Measurements from ENCODE around the gene UQCR11.
A peak's percentile ranks its signal among the peaks of the same experiment; 100 is the strongest.

The UQCR11 gene

GRCh38 chr19:1613808-1614570 is 8.7 kb upstream of the UQCR11 start:
- no peak for DNase-seq

GRCh38 chr19:1613146-1613545 is 7.9 kb upstream of the UQCR11 start:
- no peak for DNase-seq

- no peak for DNase-seq
Observed at GRCh38 chr19:1612114-1613086, 7.1 kb upstream of the UQCR11 start.

DNA sequence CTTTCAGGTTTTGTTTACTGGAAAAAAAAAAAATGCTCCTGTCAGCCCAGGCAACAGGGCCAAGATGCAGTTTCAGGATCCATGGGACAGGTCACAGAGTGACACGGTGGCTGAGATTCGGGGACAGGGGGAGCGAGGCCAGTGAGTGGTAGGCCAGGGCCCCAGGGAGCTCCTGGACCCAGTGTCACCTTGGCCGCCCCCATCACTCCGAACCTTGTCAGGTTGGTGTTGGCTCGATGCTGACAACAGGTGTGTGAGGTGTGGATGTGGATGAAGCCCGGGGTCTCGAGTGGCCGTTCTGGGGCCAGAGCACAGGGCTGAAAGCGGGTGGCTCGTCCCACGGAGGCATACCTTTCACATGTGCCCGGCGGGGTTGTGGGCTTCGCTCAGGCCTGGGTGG is 6.1 kb upstream of the UQCR11 start:
- DNase-seq: no peak

- no peak for DNase-seq
Observed at GRCh38 chr19:1610579-1610978, 5.3 kb upstream of the UQCR11 start.

DNA sequence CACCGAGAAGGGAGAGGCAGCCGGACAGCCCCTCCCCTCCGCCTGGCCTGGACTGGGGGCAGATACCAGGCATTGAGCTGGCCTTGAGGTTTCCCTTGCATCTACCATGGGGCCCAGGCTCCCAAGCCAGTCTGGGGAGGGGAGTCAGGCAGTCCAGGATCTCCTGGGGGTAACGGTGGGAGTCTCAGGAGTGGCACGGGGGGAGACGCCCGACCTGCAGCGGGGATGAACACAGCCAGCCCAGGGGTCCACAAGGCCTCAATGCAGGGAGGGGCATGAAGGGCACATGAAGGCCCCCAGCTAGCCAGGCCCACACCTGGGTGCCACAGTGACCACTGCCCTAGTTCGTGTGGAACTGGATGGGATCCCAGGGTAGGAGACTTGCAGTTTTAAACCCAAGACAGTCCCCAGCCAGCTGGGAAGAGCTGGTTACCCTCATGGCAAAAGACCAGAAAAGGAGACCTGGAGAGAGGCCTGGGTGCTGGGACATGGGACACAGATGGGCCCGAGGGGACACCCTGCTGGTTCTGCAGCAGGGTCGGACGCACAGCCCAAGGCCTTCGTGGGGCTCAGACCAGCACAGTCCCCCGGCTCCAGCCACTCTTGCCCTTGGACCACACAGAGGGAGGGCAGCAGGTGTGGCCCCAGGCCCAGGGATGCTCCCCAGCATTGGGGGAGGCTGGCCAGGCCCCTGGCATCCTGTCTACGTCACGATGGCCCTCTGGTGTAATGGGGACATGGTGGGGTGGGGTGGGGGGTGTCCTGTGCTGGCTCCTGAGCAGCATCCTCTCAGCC is 4.6 kb upstream of the UQCR11 start:
- DNase-seq: no peak

DNA sequence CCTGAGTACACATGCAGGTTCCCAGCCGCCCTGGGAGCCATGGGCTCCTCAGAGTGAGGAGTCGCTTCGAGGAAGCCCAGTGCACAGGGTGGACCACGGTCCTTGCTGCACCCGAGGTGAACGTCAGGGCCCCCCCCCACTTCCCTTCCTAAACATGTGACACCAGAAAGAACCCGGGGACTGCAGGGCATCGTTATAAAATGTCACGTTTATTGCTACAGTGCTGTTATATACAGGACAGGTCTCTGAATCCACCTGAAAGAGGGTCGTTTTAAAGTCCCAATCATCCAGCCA is 3.8 kb upstream of the UQCR11 start:
- DNase-seq: peak; percentile 26 to 53

- peak in 1 of 2 experiments; percentile 22 for DNase-seq
Observed at GRCh38 chr19:1608359-1609102, 3.3 kb upstream of the UQCR11 start.

DNA sequence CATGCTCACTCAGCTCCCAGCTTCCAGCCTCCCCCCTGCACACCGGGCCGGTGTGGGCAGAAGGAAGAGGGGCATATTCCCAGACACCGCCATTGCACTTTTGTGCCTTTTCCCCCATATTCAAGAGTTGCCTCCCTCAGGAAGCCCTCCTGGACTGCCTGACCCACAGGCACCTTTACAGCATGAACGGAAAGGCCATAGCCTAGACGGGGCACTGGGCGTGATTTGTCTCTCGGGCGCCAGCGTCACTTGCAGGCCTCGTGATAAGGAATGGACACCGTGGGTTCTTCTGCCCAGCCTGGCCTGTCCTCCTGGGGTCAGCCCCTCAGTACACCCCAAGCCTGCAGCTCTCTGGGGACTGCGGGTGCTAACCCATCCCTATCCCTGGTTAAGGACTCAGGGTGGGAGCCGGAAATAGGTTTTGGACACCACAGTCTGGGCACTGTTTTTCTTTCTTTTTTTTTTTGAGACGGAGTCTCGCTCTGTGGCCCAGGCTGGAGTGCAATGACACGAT is 933 bp upstream of the UQCR11 start:
- DNase-seq: no peak

DNA sequence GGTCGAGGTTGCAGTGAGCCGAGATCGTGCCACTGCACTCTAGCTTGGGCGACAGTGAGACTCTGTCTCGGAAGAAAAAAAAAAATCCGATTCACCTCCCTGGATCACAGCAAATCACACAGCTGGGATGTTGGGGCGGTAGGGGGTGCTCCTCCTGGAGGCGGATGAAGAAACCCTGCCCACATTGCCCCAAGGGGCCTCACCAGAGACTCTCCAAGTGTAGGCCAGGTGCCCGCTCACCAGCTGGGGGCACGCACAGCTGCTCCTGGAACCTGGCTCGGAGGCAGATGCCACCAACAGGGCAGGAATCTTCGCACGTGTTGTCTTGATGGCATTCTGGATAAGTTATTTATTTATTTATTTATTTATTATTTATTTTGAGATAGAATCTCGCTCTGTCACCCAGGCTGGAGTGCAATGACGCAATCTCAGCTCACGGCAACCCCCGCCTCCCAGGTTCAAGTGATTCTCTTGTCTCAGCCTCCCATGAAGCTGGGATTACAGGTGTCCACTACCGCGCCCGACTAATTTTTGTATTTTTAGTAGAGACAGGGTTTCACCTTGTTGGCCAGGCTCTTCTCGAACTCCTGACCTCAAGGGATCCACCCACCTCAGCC is 3.1 kb downstream of the UQCR11 start:
- no peak for DNase-seq

DNA sequence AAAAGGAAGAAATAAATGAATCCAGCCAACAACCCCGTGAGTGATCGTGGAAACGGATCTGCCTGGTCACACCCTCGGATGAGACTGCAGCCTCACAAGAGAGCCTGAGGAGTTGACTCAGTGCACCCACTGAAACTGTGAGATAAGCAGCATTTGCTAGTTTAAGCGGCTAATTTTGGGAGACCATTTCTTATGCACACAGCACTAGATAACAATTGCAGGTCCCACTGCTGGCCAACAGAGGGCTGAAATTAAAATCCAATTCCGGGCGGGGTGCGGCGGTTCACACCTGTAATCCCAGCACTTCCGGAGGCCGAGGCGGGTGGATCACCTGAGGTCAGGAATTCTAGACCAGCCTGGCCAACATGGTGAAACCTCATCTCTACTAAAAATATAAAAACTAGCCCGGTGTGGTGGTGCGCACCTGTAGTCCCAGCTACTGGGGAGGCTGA is 3.6 kb downstream of the UQCR11 start:
- peak; percentile 5 to 25 for DNase-seq

- no peak for DNase-seq
Observed at GRCh38 chr19:1599460-1599846, 5.8 kb downstream of the UQCR11 start.

DNA sequence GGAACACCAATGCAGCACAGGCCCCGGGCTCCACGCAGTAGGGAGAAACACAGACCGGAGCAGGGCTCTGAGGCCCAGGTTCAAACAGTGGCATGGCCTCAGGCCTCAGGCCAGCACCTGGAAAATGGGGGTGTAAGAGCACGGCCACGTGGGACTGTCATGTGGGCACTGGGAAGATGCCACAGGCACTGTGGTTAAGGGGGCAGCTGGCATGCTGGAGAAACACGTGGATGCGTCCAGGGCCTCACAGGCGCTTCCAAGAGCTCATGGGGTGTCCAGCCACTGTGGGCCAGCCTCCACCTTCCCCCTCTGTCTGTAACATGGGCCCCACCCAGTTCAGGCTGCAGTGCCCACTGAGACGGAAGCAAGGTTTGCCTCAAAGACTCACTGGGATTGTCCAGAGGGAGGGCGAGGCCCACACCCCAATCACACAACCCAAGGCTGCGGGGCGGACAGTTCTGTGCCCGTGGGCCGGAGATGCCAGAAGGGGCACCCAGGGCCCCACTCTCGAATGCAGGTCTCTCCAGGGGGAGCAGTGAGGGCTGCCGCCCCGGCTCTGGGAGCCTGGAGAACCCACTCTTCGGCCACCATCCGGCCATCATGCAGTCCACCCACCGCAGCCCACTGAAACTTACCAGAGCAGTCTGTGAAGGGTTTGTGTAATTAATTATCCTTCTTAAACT is 6.3 kb downstream of the UQCR11 start:
- DNase-seq: no peak

GRCh38 chr19:1593501-1593772 is 11.8 kb downstream of the UQCR11 start:
- DNase-seq: no peak

GRCh38 chr19:1592755-1593500 is 12.3 kb downstream of the UQCR11 start, which contains the start of gene MBD3:
Gene MBD3 (minus strand): TSS chr19:1592865. CDS start chr19:1592631, 234 bp downstream.
- peak; percentile 87 to 88 for DNase-seq

- DNase-seq: peak; percentile 59
Observed at GRCh38 chr19:1592024-1592754, 13.1 kb downstream of the UQCR11 start.

DNA sequence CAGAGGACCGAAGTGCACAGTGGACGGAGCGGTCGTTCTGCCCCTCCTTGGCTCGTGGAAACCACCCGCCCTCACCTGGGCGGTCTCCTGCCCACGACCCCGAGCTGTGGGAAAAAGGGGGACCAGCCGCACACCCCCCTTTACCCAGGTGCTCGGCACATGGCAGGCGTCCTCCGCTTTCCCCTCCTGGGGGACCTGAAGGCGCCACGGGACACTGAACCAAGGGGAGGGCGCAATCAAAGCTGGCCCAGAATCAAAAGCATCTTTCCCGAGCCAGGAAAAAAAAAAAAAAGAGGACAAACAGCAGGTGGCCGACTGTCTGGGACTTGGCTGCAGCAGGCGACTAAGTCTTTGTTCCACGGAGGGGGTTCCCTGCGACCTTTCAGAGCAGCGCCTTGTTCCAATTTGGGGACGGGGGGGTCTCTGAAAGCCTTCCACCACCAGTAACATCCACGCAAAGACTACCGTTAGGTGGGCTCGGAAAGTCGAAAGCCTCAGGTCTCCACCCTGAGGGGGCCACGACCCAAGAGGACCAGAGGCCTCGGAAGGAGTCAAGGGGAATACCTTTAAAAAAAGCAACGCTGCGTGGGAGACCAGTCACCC is 13.7 kb downstream of the UQCR11 start:
- no peak for DNase-seq

- DNase-seq: peak; percentile 53 to 59
Observed at GRCh38 chr19:1590641-1591397, 14.4 kb downstream of the UQCR11 start.

- no peak for DNase-seq
Observed at GRCh38 chr19:1587872-1588271, 17.4 kb downstream of the UQCR11 start.
